ENCODE results near the gene CAPN9. TPM values are rescaled to one million over a fixed set of nuclear protein-coding genes. Genes with fewer than 3 reads are reported as not detected.
"Not testable (repeated sequence)": the region's sequence is repeated elsewhere in the genome, so short reads cannot be mapped to it uniquely, and the experiment has no call there.

CAPN9 gene
- total RNA-seq, 1 donor from 2014 or later: 0.32 TPM

GRCh38 chr1:230828421-230828820 is 81.2 kb downstream of the CAPN9 start:
- DNase-seq (no peak), ATAC-seq (no peak)
- intact Hi-C loops (cut with micrococcal nuclease): no loop called here

GRCh38 chr1:230831771-230832170 is 84.6 kb downstream of the CAPN9 start:
- no peak for DNase-seq
- intact Hi-C loops (cut with micrococcal nuclease): no loop called here
- ATAC-seq: no peak

- DNase-seq: no peak
- intact Hi-C loops (cut with micrococcal nuclease): no loop called here
- ATAC-seq: no peak
Measured at GRCh38 chr1:230832476-230832875, 85.3 kb downstream of the CAPN9 start.

GRCh38 chr1:230833511-230833910 is 86.3 kb downstream of the CAPN9 start:
- intact Hi-C loops (cut with micrococcal nuclease): no loop called here
- no peak for DNase-seq
- no peak for ATAC-seq

- DNase-seq (no peak), ATAC-seq (peak; percentile 66)
Measured at GRCh38 chr1:230834292-230834691, 87.1 kb downstream of the CAPN9 start.

GRCh38 chr1:230836347-230836746 is 89.2 kb downstream of the CAPN9 start:
- DNase-seq (no peak), ATAC-seq (no peak)
- intact Hi-C loops (cut with micrococcal nuclease): no loop called here

More at GRCh38 chr1:230834292-230834691, 87.1 kb downstream of the CAPN9 start:
- intact Hi-C loops (cut with micrococcal nuclease): no loop called here

- intact Hi-C loops (cut with micrococcal nuclease): no loop called here
- DNase-seq (no peak), ATAC-seq (no peak)
Measured at GRCh38 chr1:230836793-230837192, 89.6 kb downstream of the CAPN9 start.

- ATAC-seq (no peak), DNase-seq (no peak)
- intact Hi-C loops (cut with micrococcal nuclease): no loop called here
Measured at GRCh38 chr1:230839173-230839572, 92.0 kb downstream of the CAPN9 start.

GRCh38 chr1:230842801-230843200 is 95.6 kb downstream of the CAPN9 start:
- intact Hi-C loops (cut with micrococcal nuclease): no loop called here
- DNase-seq: peak; percentile 82
- ATAC-seq: peak; percentile 92

- intact Hi-C loops (cut with micrococcal nuclease): no loop called here
- ATAC-seq: no peak
Measured at GRCh38 chr1:230843503-230844309, 96.5 kb downstream of the CAPN9 start.

GRCh38 chr1:230844561-230844960 is 97.4 kb downstream of the CAPN9 start:
- ATAC-seq: no peak
- intact Hi-C loops (cut with micrococcal nuclease): no loop called here
- no peak for DNase-seq

More at GRCh38 chr1:230843503-230844309, 96.5 kb downstream of the CAPN9 start:
- DNase-seq: no peak

- ATAC-seq; intact Hi-C loops (cut with micrococcal nuclease); DNase-seq: not testable (repeated sequence)
Measured at GRCh38 chr1:230845184-230845583, 98.0 kb downstream of the CAPN9 start.

GRCh38 chr1:230848235-230848634 is 101.0 kb downstream of the CAPN9 start:
- no peak for ATAC-seq
- no peak for DNase-seq
- intact Hi-C loops (cut with micrococcal nuclease): no loop called here

- DNase-seq (peak; percentile 74), ATAC-seq (peak; percentile 91)
- intact Hi-C loops (cut with micrococcal nuclease): no loop called here
Measured at GRCh38 chr1:230849451-230850224, 102.5 kb downstream of the CAPN9 start.

- intact Hi-C loops (cut with micrococcal nuclease): no loop called here
- no peak for DNase-seq
- peak; percentile 2 for ATAC-seq
Measured at GRCh38 chr1:230850547-230850946, 103.4 kb downstream of the CAPN9 start.

- intact Hi-C loops (cut with micrococcal nuclease): no loop called here
- ATAC-seq (no peak), DNase-seq (no peak)
Measured at GRCh38 chr1:230851291-230851691, 104.1 kb downstream of the CAPN9 start.
